Right lobe of liver (tissue), 4 donors: Measurements from ENCODE around the gene CDO1.

Experiments used
- CTCF ChIP-seq, 4 donors: fragments of 200-600 bp in 3 of 4; fragments of 450-650 bp in 1 of 4; IDR thresholded peaks; one replicate each; pipeline versions ENCODE4 v1.5.1 to v1.8.0; 2016 to 2022; ENCODE audit warnings: antibody characterized with exemption in 4 of 4, mild to moderate bottlenecking in 2 of 4
- POLR2A ChIP-seq: fragments of 450-650 bp; IDR thresholded peaks from one replicate; pipeline ENCODE4 v1.6.1; 2017; ENCODE audit warnings: antibody characterized with exemption, mild to moderate bottlenecking
- donor health status: DM: no; HTN: no; CAD: no.
- donor health status: DM: no; HTN: no; CAD: no.
- donor health status: DM: no; HTN: yes; CAD: no.

- TF ChIP-seq CTCF (IDR thresholded peaks at IDR 0.05) (peak; percentile 84 to 89 (median 86)), POLR2A (no peak)
Measured at GRCh38 chr5:115831163-115831768, 14.8 kb upstream of the CDO1 start.
